ENCODE data around the gene TSPAN9.

Gene TSPAN9

GRCh38 chr12:3035815-3036702 is 41.1 kb upstream of the TSPAN9 start:
- Histone ChIP-seq H3K79me2 (no peaks in the 10 kb centered on the region), H3K9ac (no peak overlapping the region), H3K4me1 (no peaks in the 10 kb centered on the region), H3K27ac (no peak overlapping the region), H3K9me3 (ENCODE audit: control insufficient read depth, low read length) (no peaks in the 10 kb centered on the region), H3K4me3 (ENCODE audit: low read depth, low read length) (no peak overlapping the region), H3K27me3 (ENCODE audit: control insufficient read depth, insufficient read depth, low read length) (no peaks in the 10 kb centered on the region), H3K4me2 (ENCODE audit: low read length) (no peak overlapping the region), H3K36me3 (ENCODE audit: control insufficient read depth, insufficient read depth, low read length) (no peaks in the 10 kb centered on the region), H2AFZ (no peak overlapping the region)
- TF ChIP-seq, protein P1, sequence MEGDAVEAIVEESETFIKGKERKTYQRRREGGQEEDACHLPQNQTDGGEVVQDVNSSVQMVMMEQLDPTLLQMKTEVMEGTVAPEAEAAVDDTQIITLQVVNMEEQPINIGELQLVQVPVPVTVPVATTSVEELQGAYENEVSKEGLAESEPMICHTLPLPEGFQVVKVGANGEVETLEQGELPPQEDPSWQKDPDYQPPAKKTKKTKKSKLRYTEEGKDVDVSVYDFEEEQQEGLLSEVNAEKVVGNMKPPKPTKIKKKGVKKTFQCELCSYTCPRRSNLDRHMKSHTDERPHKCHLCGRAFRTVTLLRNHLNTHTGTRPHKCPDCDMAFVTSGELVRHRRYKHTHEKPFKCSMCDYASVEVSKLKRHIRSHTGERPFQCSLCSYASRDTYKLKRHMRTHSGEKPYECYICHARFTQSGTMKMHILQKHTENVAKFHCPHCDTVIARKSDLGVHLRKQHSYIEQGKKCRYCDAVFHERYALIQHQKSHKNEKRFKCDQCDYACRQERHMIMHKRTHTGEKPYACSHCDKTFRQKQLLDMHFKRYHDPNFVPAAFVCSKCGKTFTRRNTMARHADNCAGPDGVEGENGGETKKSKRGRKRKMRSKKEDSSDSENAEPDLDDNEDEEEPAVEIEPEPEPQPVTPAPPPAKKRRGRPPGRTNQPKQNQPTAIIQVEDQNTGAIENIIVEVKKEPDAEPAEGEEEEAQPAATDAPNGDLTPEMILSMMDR (IDR thresholded peaks at IDR 0.05), result peak; percentile 32

DNA sequence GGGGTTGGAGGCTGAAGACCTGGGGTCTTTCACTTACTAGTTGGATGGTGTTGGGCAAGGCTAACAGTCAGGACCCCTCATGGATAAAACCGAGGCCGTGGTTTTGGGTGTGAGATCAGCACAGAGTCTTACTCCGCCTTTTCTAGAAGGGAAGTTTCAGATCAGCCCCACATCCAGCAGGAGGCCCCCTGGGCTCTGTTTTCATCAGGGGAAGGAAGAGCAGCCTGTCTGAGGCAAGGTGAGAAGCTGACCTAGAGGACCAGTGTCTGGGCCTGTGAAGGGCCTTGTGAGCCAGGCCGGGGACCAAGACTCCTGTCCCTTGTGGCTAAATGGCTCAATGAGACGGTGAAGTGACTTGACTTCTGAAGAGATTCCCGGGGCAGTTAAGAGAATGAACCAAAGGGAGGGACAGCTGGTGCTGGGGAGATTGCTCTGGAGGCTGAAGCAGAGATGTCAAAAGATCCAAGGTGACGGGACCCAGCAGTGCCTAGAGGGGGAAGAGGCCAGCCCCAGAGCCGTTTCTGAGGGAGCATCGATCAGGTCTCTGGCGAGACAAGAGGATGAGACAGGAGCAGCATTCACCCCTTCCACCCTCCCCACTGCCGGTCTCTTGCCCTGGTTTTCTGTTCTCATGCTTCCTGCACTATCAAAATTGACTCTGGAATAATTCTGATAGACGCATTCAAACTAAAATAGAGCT is 40.1 kb upstream of the TSPAN9 start:
- no peaks in the 10 kb centered on the region for H3K36me3 ChIP-seq (ENCODE audit: control insufficient read depth, insufficient read depth, low read length)
- H3K4me3 ChIP-seq (ENCODE audit: low read depth, low read length), result no peak overlapping the region
- H2AFZ ChIP-seq, result no peak overlapping the region
- H3K9ac ChIP-seq, result no peak overlapping the region
- no peak overlapping the region for H3K4me2 ChIP-seq (ENCODE audit: low read length)
- H3K79me2 ChIP-seq, result no peaks in the 10 kb centered on the region
- TF ChIP-seq, protein P1 (IDR thresholded peaks at IDR 0.05), result no peak
- H3K27me3 ChIP-seq (ENCODE audit: control insufficient read depth, insufficient read depth, low read length), result no peaks in the 10 kb centered on the region
- no peaks in the 10 kb centered on the region for H3K9me3 ChIP-seq (ENCODE audit: control insufficient read depth, low read length)
- H3K4me1 ChIP-seq, result peaks cover 5% of the 10 kb centered on the region
- no peak overlapping the region for H3K27ac ChIP-seq

DNA sequence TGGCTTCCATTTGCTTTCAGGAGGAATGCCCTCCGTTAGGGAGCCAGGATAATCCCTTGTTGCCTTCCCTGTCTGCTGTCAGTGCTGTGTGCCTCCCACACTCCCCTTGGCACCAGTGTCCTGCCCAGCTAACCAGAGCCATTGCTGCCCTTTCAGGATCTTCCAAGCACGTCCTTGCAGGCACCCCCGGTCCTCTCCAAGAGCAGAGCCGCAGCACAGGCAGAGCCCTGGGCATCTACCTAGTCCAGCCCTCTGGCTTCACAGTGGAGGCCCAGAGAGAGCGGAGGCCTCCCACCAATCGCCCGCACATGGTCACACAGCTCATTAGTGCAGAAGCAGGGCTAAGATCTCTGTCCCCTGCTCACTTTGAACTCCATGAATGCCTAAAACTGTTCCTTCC is 39.0 kb upstream of the TSPAN9 start:
- H3K4me2 ChIP-seq (ENCODE audit: low read length), result no peak overlapping the region
- no peak overlapping the region for H3K9ac ChIP-seq
- no peaks in the 10 kb centered on the region for H3K36me3 ChIP-seq (ENCODE audit: control insufficient read depth, insufficient read depth, low read length)
- no peaks in the 10 kb centered on the region for H3K27me3 ChIP-seq (ENCODE audit: control insufficient read depth, insufficient read depth, low read length)
- peaks cover 9% of the 10 kb centered on the region for H3K4me1 ChIP-seq
- no peak overlapping the region for H3K27ac ChIP-seq
- H2AFZ ChIP-seq, result no peak overlapping the region
- H3K4me3 ChIP-seq (ENCODE audit: low read depth, low read length), result no peak overlapping the region
- no peaks in the 10 kb centered on the region for H3K9me3 ChIP-seq (ENCODE audit: control insufficient read depth, low read length)
- H3K79me2 ChIP-seq, result no peaks in the 10 kb centered on the region
- TF ChIP-seq, protein P1 (IDR thresholded peaks at IDR 0.05), result no peak

DNA sequence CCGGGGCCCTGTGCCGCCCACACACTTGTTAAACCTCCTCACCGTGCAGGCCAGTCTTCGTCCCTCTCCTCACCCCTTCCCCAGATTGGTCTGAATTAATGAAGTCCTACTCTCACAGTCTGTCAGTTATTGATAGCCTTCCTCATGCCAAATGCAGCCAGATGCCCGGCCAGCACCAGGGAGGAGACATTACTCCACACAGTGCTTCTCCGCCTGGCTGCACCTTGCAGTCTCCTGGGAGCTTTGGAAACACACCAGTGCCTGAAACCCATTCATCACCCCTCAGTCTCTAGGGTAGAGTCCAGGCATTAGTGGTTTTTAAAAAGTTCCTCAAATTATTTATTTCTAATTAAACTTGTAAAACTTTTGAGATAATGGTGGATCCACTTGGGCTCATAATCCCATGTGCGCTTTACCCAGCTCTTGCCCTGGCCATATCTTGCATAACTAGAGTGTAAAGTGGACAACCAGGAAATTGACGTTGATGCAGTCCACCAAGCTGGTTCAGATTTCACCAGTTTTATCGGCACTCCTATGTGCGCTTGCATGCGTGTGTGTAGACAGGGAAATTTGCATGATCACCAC is 38.2 kb upstream of the TSPAN9 start:
- Histone ChIP-seq H3K4me2 (ENCODE audit: low read length) (no peak overlapping the region), H3K36me3 (ENCODE audit: control insufficient read depth, insufficient read depth, low read length) (no peaks in the 10 kb centered on the region), H3K27me3 (ENCODE audit: control insufficient read depth, insufficient read depth, low read length) (no peaks in the 10 kb centered on the region), H3K27ac (no peak overlapping the region), H3K9ac (no peak overlapping the region), H3K79me2 (no peaks in the 10 kb centered on the region), H2AFZ (no peak overlapping the region), H3K4me3 (ENCODE audit: low read depth, low read length) (no peak overlapping the region), H3K9me3 (ENCODE audit: control insufficient read depth, low read length) (no peaks in the 10 kb centered on the region), H3K4me1 (peaks cover 9% of the 10 kb centered on the region)
- TF ChIP-seq, protein P1 (IDR thresholded peaks at IDR 0.05), result no peak
